HepG2 (cell line): ENCODE data around the gene PPIP5K2. TPM values are rescaled to one million over a fixed set of nuclear protein-coding genes. Genes with fewer than 3 reads are reported as not detected.

ENCODE experiments used
- ATAC-seq: fragments of 200-7000 bp; cut with Tn5 transposase; 3 replicates; pipeline ENCODE4 v1.9.1; 2020; ENCODE audit warnings: mild to moderate bottlenecking, moderate library complexity
- BruUV-seq: library from RNA; stranded (reverse); fragments of 400-500 nt; replicated peaks from 2 replicates; lab custom pipeline; 2021; lab: Mats Ljungman, UMichigan
- CTCF ChIA-PET: fragments of 300-600 bp; formaldehyde crosslinking; extraction: SDS; loops from one replicate; lab custom pipeline; 2021; ENCODE audit warnings: low total read pairs, inconsistent platforms, low intra/inter-chr PET ratio; lab: Yijun Ruan, JAX
- POLR2A ChIA-PET: fragments of 350-600 bp; sonication (Branson Sonifier 250); formaldehyde crosslinking; loops from one replicate; lab custom pipeline; 2020; ENCODE audit warnings: antibody characterized with exemption, inconsistent platforms; lab: Yijun Ruan, JAX
- DNase-seq: peaks from one replicate; pipeline ENCODE4 v3.0.0-alpha.2; 2015; ENCODE audit warnings: low spot score
- FAIRE-seq: peaks from 3 replicates; lab custom pipeline; 2011; peaks lifted over from hg19 to GRCh38; lab: Jason Lieb, UNC
- H2AFZ ChIP-seq: one replicate; pipeline ENCODE4 v1.6.1; 2011; ENCODE audit warnings: low read length, inconsistent platforms
- H3K27ac ChIP-seq: fragments of 300-600 bp; 3 replicates; pipeline ENCODE4 v1.8.0; 2011; ENCODE audit warnings: mixed run types, mild to moderate bottlenecking, mixed read lengths, low read length, inconsistent platforms; ENCODE audit not compliant: insufficient read depth; ENCODE audit errors: extremely low read length
- H3K27me3 ChIP-seq, 2 experiments: fragments of 200-600 bp in 1 of 2; 2 replicates in 1 of 2; 3 replicates in 1 of 2; pipeline versions ENCODE4 v1.6.0 to v1.8.0; 2011; ENCODE audit warnings: low read length in 2 of 2, mild to moderate bottlenecking in 2 of 2, moderate library complexity in 2 of 2, inconsistent platforms in 1 of 2; ENCODE audit not compliant: insufficient read depth in 2 of 2, control insufficient read depth in 1 of 2
- H3K36me3 ChIP-seq, 2 experiments: fragments of 200-600 bp in 1 of 2; replicated peaks in 1 of 2; 2 replicates in 1 of 2; 3 replicates in 1 of 2; pipeline versions ENCODE4 v1.5.1 to v1.8.0; 2011; ENCODE audit warnings: low read length in 2 of 2, inconsistent platforms in 1 of 2; ENCODE audit not compliant: insufficient read depth in 2 of 2, control insufficient read depth in 1 of 2
- H3K4me1 ChIP-seq: 2 replicates; pipeline ENCODE4 v1.5.1; 2012; ENCODE audit warnings: low read length, inconsistent platforms; ENCODE audit not compliant: insufficient read depth
- H3K4me2 ChIP-seq: 2 replicates; pipeline ENCODE4 v1.6.0; 2011; ENCODE audit warnings: low read depth, low read length, inconsistent platforms
- H3K4me3 ChIP-seq, 3 experiments: fragments of 200-600 bp in 1 of 3; sonication (generic), shearing (Covaris generic) in 1 of 3; replicated peaks in 1 of 3; 2 replicates each; pipeline ENCODE4 v1.5.1; 2011 to 2016; ENCODE audit warnings: low read length in 3 of 3, inconsistent platforms in 2 of 3, low read depth in 2 of 3, mild to moderate bottlenecking in 2 of 3, control low read depth in 1 of 3, mixed read lengths in 1 of 3; ENCODE audit not compliant: insufficient read depth in 1 of 3
- H3K79me2 ChIP-seq: one replicate; pipeline ENCODE4 v1.6.1; 2011; ENCODE audit warnings: low read length, inconsistent platforms; ENCODE audit not compliant: insufficient read depth
- H3K9ac ChIP-seq: 2 replicates; pipeline ENCODE4 v1.6.0; 2011; ENCODE audit warnings: mild to moderate bottlenecking, low read depth, low read length, inconsistent platforms; ENCODE audit not compliant: insufficient read depth
- H3K9me3 ChIP-seq: 2 replicates; pipeline ENCODE4 v1.5.1; 2012; ENCODE audit warnings: mild to moderate bottlenecking, low read length
- H4K20me1 ChIP-seq: 2 replicates; pipeline ENCODE4 v1.6.0; 2011; ENCODE audit warnings: inconsistent platforms, mild to moderate bottlenecking, low read length, moderate library complexity; ENCODE audit not compliant: insufficient read depth
- ATRX ChIP-seq: sonication (generic); formaldehyde crosslinking; IDR thresholded peaks from 2 replicates; pipeline ENCODE4 v1.4.0; 2020; ENCODE audit warnings: missing genetic modification reagents, borderline replicate concordance
- BHLHE40 ChIP-seq: IDR thresholded peaks from 2 replicates; pipeline ENCODE4 v1.6.1; 2011; ENCODE audit warnings: low read length, improper control_type of control experiment
- CREM ChIP-seq, 2 experiments: sonication (generic) in 1 of 2; formaldehyde crosslinking in 1 of 2; IDR thresholded peaks; 2 replicates each; pipeline versions ENCODE4 v1.4.0 to v1.6.1; 2016 to 2020; ENCODE audit warnings: antibody characterized with exemption in 1 of 2, mild to moderate bottlenecking in 1 of 2, missing genetic modification reagents in 1 of 2
- JUN ChIP-seq: sonication (generic); formaldehyde crosslinking; IDR thresholded peaks from 2 replicates; pipeline ENCODE4 v1.4.0; 2020; ENCODE audit warnings: mild to moderate bottlenecking, missing genetic modification reagents
- KLF15 ChIP-seq: sonication (generic); formaldehyde crosslinking; IDR thresholded peaks from 2 replicates; pipeline ENCODE4 v1.8.1; 2023; ENCODE audit warnings: borderline replicate concordance, mild to moderate bottlenecking, inconsistent platforms, missing genetic modification reagents, mixed read lengths
- MATR3 ChIP-seq: sonication (generic); formaldehyde crosslinking; IDR thresholded peaks from 2 replicates; pipeline ENCODE4 v1.4.0; 2020; ENCODE audit warnings: missing genetic modification reagents
- SIX4 ChIP-seq: sonication (generic); formaldehyde crosslinking; IDR thresholded peaks from 2 replicates; pipeline ENCODE4 v1.4.0; 2020; ENCODE audit warnings: missing genetic modification reagents
- THYN1 ChIP-seq: sonication (generic); formaldehyde crosslinking; IDR thresholded peaks from 2 replicates; pipeline ENCODE4 v1.8.1; 2023; ENCODE audit warnings: low read depth, mild to moderate bottlenecking, moderate library complexity, missing genetic modification reagents, borderline replicate concordance
- ZFAT ChIP-seq: sonication (generic); formaldehyde crosslinking; conservative IDR thresholded peaks from 2 replicates; pipeline ENCODE4 v1.8.1; 2023; ENCODE audit warnings: missing genetic modification reagents, inconsistent platforms
- ZNF253 ChIP-seq: sonication (generic); formaldehyde crosslinking; IDR thresholded peaks from 2 replicates; pipeline ENCODE4 v1.8.0; 2022; ENCODE audit warnings: mild to moderate bottlenecking, missing genetic modification reagents, borderline replicate concordance
- ZNF552 ChIP-seq: sonication (generic); formaldehyde crosslinking; IDR thresholded peaks from 2 replicates; pipeline ENCODE4 v1.9.0; 2022; ENCODE audit warnings: missing genetic modification reagents, mild to moderate bottlenecking, borderline replicate concordance
- WGBS: methylation state at CpG from one replicate; pipeline ENCODE4 v1.1.6; 2017; ENCODE audit warnings: low lambda C conversion rate; 5-methylcytosine and 5-hydroxymethylcytosine counted together
- in situ Hi-C: cut with HindIII; loops from 2 replicates; pipeline ENCODE4 v1.10.0; 2017; ENCODE audit warnings: low pct_unique_long_range_greater_than_20kb; ENCODE audit not compliant: extremely low pct_ligation_motif_present
- intact Hi-C: fragments of 100-400 bp; cut with micrococcal nuclease; formaldehyde crosslinking; loops from one replicate; pipeline ENCODE4 v1.10.0; 2022; ENCODE audit not compliant: unreplicated experiment
- polyA plus RNA-seq, 8 experiments: library from polyadenylated mRNA; depleted of rRNA in 3 of 8; stranded (reverse) in 7 of 8; unstranded in 1 of 8; fragments of >200 nt; fragmentation: Illumina TruSeq in 4 of 8; extraction: Trizol in 4 of 8; gene quantifications; 2 replicates each; pipeline versions ENCODE4 v1.2.1 to v1.2.3, GENCODE V29; 2011 to 2016; ENCODE audit warnings: low read depth in 4 of 8, missing spikeins in 1 of 8, mixed read lengths in 1 of 8; ENCODE audit not compliant: insufficient read depth in 1 of 8
- total RNA-seq, 5 experiments: library from RNA; depleted of rRNA; stranded (reverse); fragments of >200 nt; fragmentation: Illumina TruSeq; extraction: Trizol; gene quantifications; 2 replicates each; pipeline ENCODE4 v1.2.3, GENCODE V29; 2016; ENCODE audit warnings: low read depth in 1 of 5
- TF ChIP-seq, protein P1 (sequence below): sonication (generic); formaldehyde crosslinking; IDR thresholded peaks from 2 replicates; pipeline ENCODE4 v1.4.0; 2020; ENCODE audit warnings: missing genetic modification reagents
- TF ChIP-seq, protein P2 (sequence below): sonication (generic); formaldehyde crosslinking; IDR thresholded peaks from 2 replicates; pipeline ENCODE4 v1.8.1; 2023; ENCODE audit warnings: mild to moderate bottlenecking, missing genetic modification reagents

Gene PPIP5K2
- total and polyA plus RNA-seq, 2 of the 13 experiments (the other 11 are each of a cell fraction or from before 2014, with no cell fraction given): 19.7 to 45.6 TPM

- Histone ChIP-seq H3K36me3 (no peaks in the 10 kb centered on the region; a peak in 1 of 5 replicates), H3K4me1 (0 out of 2 replicates have a peak, but pooled peaks cover 7% of the 10 kb centered on the region), H3K27ac (no peak overlapping the region), H3K9me3 (no peaks in the 10 kb centered on the region), H4K20me1 (no peaks in the 10 kb centered on the region), H3K4me3 (no peak overlapping the region), H3K4me2 (no peak overlapping the region), H3K79me2 (no peaks in the 10 kb centered on the region)
- ATAC-seq: no peak
- DNase-seq: no peak
- ChIA-PET CTCF (no interaction called here), POLR2A (interaction anchor here (1.4 kb wide), 1 partner anchor 26 kb away, joined by 5 read pairs; the partner anchor contains the start of genes GIN1 and PPIP5K2)
- in situ Hi-C loops: no loop called here
- no peak for FAIRE-seq
- TF ChIP-seq, protein P1, sequence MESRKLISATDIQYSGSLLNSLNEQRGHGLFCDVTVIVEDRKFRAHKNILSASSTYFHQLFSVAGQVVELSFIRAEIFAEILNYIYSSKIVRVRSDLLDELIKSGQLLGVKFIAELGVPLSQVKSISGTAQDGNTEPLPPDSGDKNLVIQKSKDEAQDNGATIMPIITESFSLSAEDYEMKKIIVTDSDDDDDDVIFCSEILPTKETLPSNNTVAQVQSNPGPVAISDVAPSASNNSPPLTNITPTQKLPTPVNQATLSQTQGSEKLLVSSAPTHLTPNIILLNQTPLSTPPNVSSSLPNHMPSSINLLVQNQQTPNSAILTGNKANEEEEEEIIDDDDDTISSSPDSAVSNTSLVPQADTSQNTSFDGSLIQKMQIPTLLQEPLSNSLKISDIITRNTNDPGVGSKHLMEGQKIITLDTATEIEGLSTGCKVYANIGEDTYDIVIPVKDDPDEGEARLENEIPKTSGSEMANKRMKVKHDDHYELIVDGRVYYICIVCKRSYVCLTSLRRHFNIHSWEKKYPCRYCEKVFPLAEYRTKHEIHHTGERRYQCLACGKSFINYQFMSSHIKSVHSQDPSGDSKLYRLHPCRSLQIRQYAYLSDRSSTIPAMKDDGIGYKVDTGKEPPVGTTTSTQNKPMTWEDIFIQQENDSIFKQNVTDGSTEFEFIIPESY (CRISPR knock-in tag): no peak
- TF ChIP-seq JUN (CRISPR knock-in tag) (no peak), MATR3 (CRISPR knock-in tag) (no peak), THYN1 (CRISPR knock-in tag) (no peak), CREM (IDR thresholded peaks at IDR 0.05) (no peak), CREM (CRISPR knock-in tag; IDR thresholded peaks at IDR 0.05) (no peak), ZNF253 (no peak), ZNF552 (CRISPR knock-in tag) (no peak), SIX4 (CRISPR knock-in tag) (no peak), BHLHE40 (no peak), ZFAT (CRISPR knock-in tag) (no peak), KLF15 (CRISPR knock-in tag) (no peak), ATRX (CRISPR knock-in tag) (no peak)
- TF ChIP-seq, protein P2, sequence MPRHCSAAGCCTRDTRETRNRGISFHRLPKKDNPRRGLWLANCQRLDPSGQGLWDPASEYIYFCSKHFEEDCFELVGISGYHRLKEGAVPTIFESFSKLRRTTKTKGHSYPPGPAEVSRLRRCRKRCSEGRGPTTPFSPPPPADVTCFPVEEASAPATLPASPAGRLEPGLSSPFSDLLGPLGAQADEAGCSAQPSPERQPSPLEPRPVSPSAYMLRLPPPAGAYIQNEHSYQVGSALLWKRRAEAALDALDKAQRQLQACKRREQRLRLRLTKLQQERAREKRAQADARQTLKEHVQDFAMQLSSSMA: no peak
- TF ChIP-seq, all 625 proteins: peak for 0
- WGBS: 91% methylated on average over 1 of the region's 1 CpG
- intact Hi-C loops: no loop called here
- H2AFZ ChIP-seq: no peak overlapping the region
- BruUV-seq: no TSS peak
- no peak overlapping the region for H3K9ac ChIP-seq
- no peaks in the 10 kb centered on the region for H3K27me3 ChIP-seq
Observed at GRCh38 chr5:103093727-103094126, 26.4 kb upstream of the PPIP5K2 start.
